K562 (cell line): ENCODE data around the gene CDC23. TPM values are rescaled to one million over a fixed set of nuclear protein-coding genes. Genes with fewer than 3 reads are reported as not detected.
A peak's percentile ranks its signal among the peaks of the same experiment; 100 is the strongest.

Experiments used
- ATAC-seq: fragments of 200-7000 bp; cut with Tn5 transposase; 3 replicates; pipeline ENCODE4 v1.9.1; 2020; ENCODE audit warnings: moderate library complexity
- BruUV-seq: library from RNA; stranded (reverse); fragments of 400-500 nt; replicated peaks from 2 replicates; lab custom pipeline; 2021; lab: Mats Ljungman, UMichigan
- CTCF ChIA-PET: fragments of 300-600 bp; formaldehyde crosslinking; extraction: SDS; loops from one replicate; lab custom pipeline; 2021; ENCODE audit warnings: low intra/inter-chr PET ratio; lab: Yijun Ruan, JAX
- POLR2A ChIA-PET: fragments of 300-600, 350-650 bp; sonication (Branson Sonifier 250); formaldehyde crosslinking; extraction: SDS; loops from one replicate; lab custom pipeline; 2021; ENCODE audit warnings: antibody characterized with exemption, inconsistent platforms; lab: Yijun Ruan, JAX
- DNase-seq, 4 experiments: peaks; one replicate each; pipeline versions ENCODE4 v3.0.0 to v3.0.0-alpha.2; 2011 to 2018; ENCODE audit warnings: low spot score in 3 of 4, mixed read lengths in 3 of 4; ENCODE audit errors: extremely low read depth in 1 of 4
- FAIRE-seq: peaks from 2 replicates; lab custom pipeline; 2011; peaks lifted over from hg19 to GRCh38; lab: Jason Lieb, UNC
- H2AFZ ChIP-seq: 2 replicates; pipeline ENCODE4 v1.6.0; 2011; ENCODE audit warnings: low read depth, low read length, control low read depth, inconsistent platforms
- H3K27ac ChIP-seq: fragments of 200-600 bp; 3 replicates; pipeline ENCODE4 v1.8.0; 2011; ENCODE audit warnings: low read depth, mild to moderate bottlenecking, control low read depth, inconsistent platforms, low read length, moderate library complexity, mixed read lengths; ENCODE audit errors: extremely low read depth
- H3K27me3 ChIP-seq, 2 experiments: fragments of 300-600 bp in 1 of 2; 2 replicates in 1 of 2; 3 replicates in 1 of 2; pipeline versions ENCODE4 v1.6.0 to v1.8.0; 2011; ENCODE audit warnings: inconsistent platforms in 2 of 2, low read length in 2 of 2, mild to moderate bottlenecking in 1 of 2, mixed read lengths in 1 of 2, moderate library complexity in 1 of 2; ENCODE audit not compliant: control insufficient read depth in 2 of 2, insufficient read depth in 2 of 2
- H3K36me3 ChIP-seq: fragments of 300-600 bp; 3 replicates; pipeline ENCODE4 v1.8.0; 2011; ENCODE audit warnings: mild to moderate bottlenecking, low read length, inconsistent platforms; ENCODE audit not compliant: control insufficient read depth, insufficient read depth
- H3K4me1 ChIP-seq, 2 experiments: fragments of 200-600 bp in 1 of 2; replicated peaks in 1 of 2; 2 replicates in 1 of 2; 3 replicates in 1 of 2; pipeline versions ENCODE4 v1.5.1 to v1.8.0; 2011; ENCODE audit warnings: inconsistent platforms in 2 of 2, low read length in 2 of 2, mild to moderate bottlenecking in 1 of 2, mixed read lengths in 1 of 2, moderate library complexity in 1 of 2; ENCODE audit not compliant: control insufficient read depth in 2 of 2, insufficient read depth in 2 of 2
- H3K4me2 ChIP-seq: 2 replicates; pipeline ENCODE4 v1.6.1; 2011; ENCODE audit warnings: low read length, control low read depth, inconsistent platforms, mixed read lengths; ENCODE audit not compliant: insufficient read depth
- H3K4me3 ChIP-seq: fragments of 200-600 bp; sonication (generic), shearing (Covaris generic); 2 replicates; pipeline ENCODE4 v1.5.1; 2016; ENCODE audit warnings: control low read depth, inconsistent platforms
- H3K79me2 ChIP-seq: fragments of 200-600 bp; 3 replicates; pipeline ENCODE4 v1.8.0; 2011; ENCODE audit warnings: low read length, inconsistent platforms; ENCODE audit not compliant: control insufficient read depth, insufficient read depth
- H3K9ac ChIP-seq, 2 experiments: 2 replicates each; pipeline versions ENCODE4 v1.6.0 to v1.6.1; 2011; ENCODE audit warnings: low read depth in 2 of 2, low read length in 2 of 2, control low read depth in 1 of 2, inconsistent platforms in 1 of 2, mild to moderate bottlenecking in 1 of 2, mixed read lengths in 1 of 2; ENCODE audit not compliant: insufficient read depth in 1 of 2
- H3K9me1 ChIP-seq: one replicate; pipeline ENCODE4 v1.6.0; 2011; ENCODE audit warnings: inconsistent platforms, mild to moderate bottlenecking, low read length, moderate library complexity; ENCODE audit not compliant: control insufficient read depth, insufficient read depth
- H3K9me3 ChIP-seq: replicated peaks from 2 replicates; pipeline ENCODE4 v1.5.1; 2011; ENCODE audit warnings: low read depth, low read length, inconsistent platforms; ENCODE audit not compliant: control insufficient read depth, insufficient read depth
- H4K20me1 ChIP-seq: replicated peaks from 2 replicates; pipeline ENCODE4 v1.6.1; 2011; ENCODE audit warnings: low read length, inconsistent platforms, mixed read lengths; ENCODE audit not compliant: control insufficient read depth, insufficient read depth
- BHLHE40 ChIP-seq: IDR thresholded peaks from 2 replicates; pipeline ENCODE4 v1.6.1; 2011; ENCODE audit warnings: low read length, improper control_type of control experiment
- HDGF ChIP-seq: fragments of 450-650 bp; IDR thresholded peaks from 2 replicates; pipeline ENCODE4 v1.6.1; 2016
- SAFB ChIP-seq: fragments of 200-400 bp; formaldehyde crosslinking; IDR thresholded peaks from 2 replicates; pipeline ENCODE4 v1.6.1; 2017; ENCODE audit warnings: low read depth, low read length, borderline replicate concordance
- SIX5 ChIP-seq, 2 experiments: IDR thresholded peaks; 2 replicates each; pipeline ENCODE4 v1.6.1; 2011; ENCODE audit warnings: low read length in 2 of 2, borderline replicate concordance in 1 of 2, low read depth in 1 of 2, mild to moderate bottlenecking in 1 of 2, moderate library complexity in 1 of 2; ENCODE audit not compliant: insufficient read depth in 1 of 2
- THRA ChIP-seq: fragments of 450-650 bp; IDR thresholded peaks from 2 replicates; pipeline ENCODE4 v1.6.1; 2017; ENCODE audit warnings: mild to moderate bottlenecking, moderate library complexity
- ZNF3 ChIP-seq: fragments of 250-450 bp; sonication (Bioruptor Pico); IDR thresholded peaks from 2 replicates; pipeline ENCODE4 v1.5.0; 2021; ENCODE audit warnings: mild to moderate bottlenecking, moderate library complexity
- ZNF407 ChIP-seq: fragments of 450-650 bp; IDR thresholded peaks from 2 replicates; pipeline ENCODE4 v1.6.1; 2016; ENCODE audit warnings: low read depth
- ZNF740 ChIP-seq, 3 experiments: fragments of 200-800 bp in 1 of 3; sonication (Bioruptor generic) in 1 of 3; sonication (generic) in 1 of 3; formaldehyde crosslinking in 1 of 3; IDR thresholded peaks; 2 replicates each; pipeline versions ENCODE4 v1.6.1 to v1.8.0; 2016 to 2022; ENCODE audit warnings: mild to moderate bottlenecking in 2 of 3, missing compliant biosample characterization in 2 of 3, missing genetic modification characterization in 2 of 3, missing genetic modification reagents in 1 of 3
- WGBS: fragments of 100-300 bp; shearing (Covaris generic); methylation state at CpG from one replicate; pipeline ENCODE4 v1.1.6; 2016; ENCODE audit warnings: low coverage, mixed read lengths; ENCODE audit not compliant: insufficient coverage; ENCODE audit errors: missing lambda C conversion rate; 5-methylcytosine and 5-hydroxymethylcytosine counted together
- in situ Hi-C: fragments of 300-500 bp; cut with MboI; formaldehyde crosslinking; loops from 4 replicates; pipeline ENCODE4 v1.15.0; 2018; ENCODE audit warnings: inconsistent platforms, mixed read lengths
- intact Hi-C: fragments of 100-400 bp; cut with micrococcal nuclease; formaldehyde crosslinking; loops from 2 replicates; pipeline ENCODE4 v1.14.2; 2022
- polyA plus RNA-seq, 8 experiments: library from polyadenylated mRNA; depleted of rRNA in 4 of 8; stranded (reverse) in 5 of 8; unstranded in 3 of 8; fragments of >200 nt; fragmentation: Nextera tagmentation in 2 of 8; fragmentation: Illumina TruSeq in 1 of 8; extraction: Ambion mirVana in 2 of 8; extraction: Trizol in 1 of 8; gene quantifications; 2 replicates each; pipeline versions ENCODE4 v1.2.1 to v1.2.3, GENCODE V29; 2011 to 2014; ENCODE audit warnings: inconsistent platforms in 1 of 8, missing spikeins in 1 of 8
- total RNA-seq, 7 experiments: library from RNA; depleted of rRNA in 6 of 7; stranded (reverse); fragments of >200 nt in 6 of 7; fragmentation: Illumina TruSeq in 2 of 7; extraction: Trizol in 2 of 7; gene quantifications; 2 replicates each; pipeline versions ENCODE4 v1.2.1 to v1.2.3, GENCODE V29; 2011 to 2021; ENCODE audit warnings: low replicate concordance in 1 of 7

The CDC23 gene
- total and polyA plus RNA-seq, 9 of the 15 experiments (the other 6 are each of a cell fraction or from before 2014, with no cell fraction given): 34.5 to 157 (median 65.5) TPM

GRCh38 chr5:138234651-138235050 lies 21.5 kb upstream of the CDC23 start:
- FAIRE-seq (no peak), DNase-seq (no peak), ATAC-seq (no peak)
- H3K27me3 ChIP-seq: peaks cover 8 to 22% of the 10 kb centered on the region in 2 experiments; a peak in 4 of 5 replicates
- peaks cover 4 to 5% of the 10 kb centered on the region in 2 experiments; a peak in 2 of 5 replicates for H3K4me1 ChIP-seq
- no peak overlapping the region for H3K4me2 ChIP-seq
- H3K36me3 ChIP-seq: no peaks in the 10 kb centered on the region
- no peak overlapping the region for H3K4me3 ChIP-seq
- intact Hi-C loops: no loop called here
- no peaks in the 10 kb centered on the region for H3K9me1 ChIP-seq
- TF ChIP-seq SIX5 (IDR thresholded peaks at IDR 0.05; ENCODE audit: borderline replicate concordance in 1 of 2, insufficient read depth in 1 of 2, low read depth in 1 of 2, low read length in 2 of 2) (no peak), ZNF407 (peak; percentile 58; the same call in 1 of the 2 replicates), HDGF (no peak), ZNF3 (CRISPR knock-in tag) (no peak), THRA (no peak), ZNF740 (CRISPR knock-in tag; IDR thresholded peaks at IDR 0.05) (no peak), ZNF740 (tag; IDR thresholded peaks at IDR 0.05) (no peak), BHLHE40 (no peak), SAFB (no peak)
- no peak overlapping the region for H3K27ac ChIP-seq
- ChIA-PET CTCF (no interaction called here), POLR2A (interaction anchor here (0.7 to 1.1 kb wide), 2 partner anchors 10 to 43 kb away, joined by 3 to 4 read pairs; no protein-coding TSS in a partner anchor)
- WGBS: 19% methylated on average over 2 of the region's 2 CpGs
- in situ Hi-C loops: no loop called here
- no peak overlapping the region for H3K9ac ChIP-seq
- no TSS peak for BruUV-seq
- no peaks in the 10 kb centered on the region for H4K20me1 ChIP-seq
- H3K79me2 ChIP-seq: no peaks in the 10 kb centered on the region
- H3K9me3 ChIP-seq: no peaks in the 10 kb centered on the region
- H2AFZ ChIP-seq: no peak overlapping the region
